ENCODE results near the gene ARHGEF33.

- no peak for TF ChIP-seq CTCF (IDR thresholded peaks at IDR 0.05; ENCODE audit: insufficient read depth, low read depth, low read length)
- TF ChIP-seq EZH2 (IDR thresholded peaks at IDR 0.05; ENCODE audit: insufficient read depth, low read length) = no peak
These were observed 47.9 kb downstream of the ARHGEF33 start for GRCh38 chr2:38937548-38937947.

All from astrocyte (in vitro differentiated cells and primary cell).